ENCODE measurements around the gene PLCH1. TPM values are rescaled to one million over a fixed set of nuclear protein-coding genes. Genes with fewer than 3 reads are reported as not detected.

Gene PLCH1
- total and polyA plus RNA-seq, 2 experiments from 2014 or later = 8.1 to 25.3 TPM

- TF ChIP-seq ZNF462 (CRISPR knock-in tag; IDR thresholded peaks at IDR 0.05) (no peak), REST (IDR thresholded peaks at IDR 0.05; ENCODE audit: unreplicated experiment) (no peak), ETS1 (IDR thresholded peaks at IDR 0.05) (no peak), EZH2phosphoT487 (IDR thresholded peaks at IDR 0.05; ENCODE audit: unreplicated experiment) (no peak), CREB1 (CRISPR knock-in tag; IDR thresholded peaks at IDR 0.05; ENCODE audit: low read depth) (no peak)
Observed at GRCh38 chr3:155416500-155417118, 328.3 kb downstream of the PLCH1 start (continued).
